ENCODE measurements around the gene MDM4. TPM values are rescaled to one million over a fixed set of nuclear protein-coding genes. Genes with fewer than 3 reads are reported as not detected.

The MDM4 gene
- total RNA-seq, 1 donor from 2014 or later, result 33.0 TPM

GRCh38 chr1:204581759-204582158, 65.6 kb downstream of the MDM4 start:
- ATAC-seq, result no peak

- ATAC-seq, result no peak
Observed at GRCh38 chr1:204583909-204584632, 67.9 kb downstream of the MDM4 start.

DNA sequence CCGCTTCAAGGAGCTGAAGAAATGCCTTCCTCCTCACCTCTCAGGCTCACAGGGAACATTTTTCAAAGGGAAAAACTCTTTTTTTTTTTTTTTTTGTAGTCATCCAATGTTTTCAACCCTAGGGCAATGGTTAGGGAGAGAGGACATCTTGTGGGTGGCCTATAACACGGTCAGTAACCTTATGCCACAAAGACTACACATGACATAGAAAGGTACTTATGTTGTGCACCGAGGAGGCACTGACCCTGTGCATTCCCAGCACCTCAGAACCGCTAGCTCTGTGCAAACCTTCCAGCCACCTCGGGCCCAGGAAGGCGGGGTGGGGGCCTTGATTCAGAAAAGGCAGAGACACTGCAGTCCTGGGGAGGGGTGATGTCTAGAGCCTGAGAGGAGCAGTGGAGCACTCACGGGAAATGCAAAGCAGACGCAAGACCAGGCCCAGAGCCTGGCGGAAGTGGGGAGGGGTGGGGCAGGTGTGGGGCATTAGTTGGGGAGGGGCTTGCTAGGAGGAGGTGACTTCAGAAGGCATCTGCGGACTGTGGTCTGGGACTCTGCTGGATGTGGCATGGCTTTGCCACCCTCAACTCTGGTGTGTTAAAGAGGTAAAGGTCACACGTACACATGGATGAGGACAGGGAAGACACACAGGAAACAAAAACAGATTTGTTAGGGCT, 68.6 kb downstream of the MDM4 start:
- ATAC-seq, result peak; percentile 49

DNA sequence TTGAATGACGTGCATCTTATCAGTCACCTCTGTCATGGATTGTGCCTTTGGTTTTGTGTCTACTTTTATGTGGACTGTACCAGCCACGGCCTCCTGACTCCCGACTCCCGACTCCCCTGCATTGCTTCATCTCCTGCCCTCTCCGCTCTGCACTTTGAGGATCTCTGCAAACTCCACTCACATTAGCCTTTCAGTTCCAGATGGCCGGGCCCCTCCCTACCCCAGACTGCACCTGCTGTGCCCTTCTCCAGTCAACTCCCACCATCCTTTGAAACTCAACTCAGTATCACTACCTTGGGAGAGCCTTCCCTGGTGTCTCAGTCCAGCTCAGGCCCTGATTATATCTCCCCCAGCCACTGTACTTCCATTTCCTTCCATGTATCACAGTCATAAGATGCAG, 71.4 kb downstream of the MDM4 start:
- no peak for ATAC-seq

DNA sequence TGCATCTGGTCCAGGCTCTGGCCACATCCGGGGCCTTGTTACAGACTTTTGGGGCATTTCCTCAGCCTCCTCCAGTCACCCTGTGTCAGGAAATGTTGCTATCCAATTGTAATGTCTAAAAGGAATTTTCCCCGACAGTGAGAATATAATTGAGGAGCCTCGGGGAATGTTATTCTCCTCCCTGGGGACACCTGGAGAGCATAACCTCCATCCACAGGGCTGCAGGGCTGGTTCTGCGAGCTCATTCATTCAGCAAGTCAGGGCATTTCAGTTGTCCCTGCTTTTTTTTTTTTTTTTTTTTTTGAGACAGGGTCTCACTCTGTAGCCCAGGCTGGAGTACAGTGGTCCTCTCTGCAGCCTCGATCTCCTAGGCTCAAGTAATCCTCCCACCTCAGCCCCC, 72.6 kb downstream of the MDM4 start:
- no peak for ATAC-seq

DNA sequence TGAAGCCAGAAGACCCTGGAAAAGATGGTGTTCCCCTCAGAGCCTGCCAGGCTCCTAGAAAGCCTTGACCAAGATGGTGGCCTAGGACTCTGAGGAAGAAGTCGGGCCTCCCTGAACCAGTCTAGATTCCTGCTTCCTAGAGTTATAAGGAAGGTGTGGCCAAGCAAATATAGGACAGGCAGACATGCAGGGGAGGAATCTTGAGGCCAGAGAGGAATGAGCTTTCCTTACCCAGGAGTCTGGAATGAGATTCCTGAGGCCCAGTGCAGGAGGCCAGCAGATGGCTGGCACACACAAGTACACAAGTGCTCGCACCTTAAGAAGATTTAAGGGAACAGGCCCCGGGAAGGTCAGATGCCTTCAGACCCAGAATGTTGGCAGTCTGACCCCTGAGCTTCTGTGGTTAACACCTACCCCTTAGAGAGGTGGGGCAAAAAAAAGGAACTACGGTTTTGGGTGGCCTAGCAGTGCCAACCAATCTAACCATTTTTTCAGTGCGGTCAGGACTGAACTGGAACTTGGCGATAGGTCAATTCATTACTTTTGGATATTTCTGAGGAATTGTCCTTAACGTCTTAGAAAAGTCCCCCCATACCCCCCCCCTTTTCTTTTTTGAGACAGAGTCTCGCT, 73.3 kb downstream of the MDM4 start:
- ATAC-seq, result no peak

GRCh38 chr1:204591473-204592090, 75.4 kb downstream of the MDM4 start:
- ATAC-seq, result peak; percentile 79

DNA sequence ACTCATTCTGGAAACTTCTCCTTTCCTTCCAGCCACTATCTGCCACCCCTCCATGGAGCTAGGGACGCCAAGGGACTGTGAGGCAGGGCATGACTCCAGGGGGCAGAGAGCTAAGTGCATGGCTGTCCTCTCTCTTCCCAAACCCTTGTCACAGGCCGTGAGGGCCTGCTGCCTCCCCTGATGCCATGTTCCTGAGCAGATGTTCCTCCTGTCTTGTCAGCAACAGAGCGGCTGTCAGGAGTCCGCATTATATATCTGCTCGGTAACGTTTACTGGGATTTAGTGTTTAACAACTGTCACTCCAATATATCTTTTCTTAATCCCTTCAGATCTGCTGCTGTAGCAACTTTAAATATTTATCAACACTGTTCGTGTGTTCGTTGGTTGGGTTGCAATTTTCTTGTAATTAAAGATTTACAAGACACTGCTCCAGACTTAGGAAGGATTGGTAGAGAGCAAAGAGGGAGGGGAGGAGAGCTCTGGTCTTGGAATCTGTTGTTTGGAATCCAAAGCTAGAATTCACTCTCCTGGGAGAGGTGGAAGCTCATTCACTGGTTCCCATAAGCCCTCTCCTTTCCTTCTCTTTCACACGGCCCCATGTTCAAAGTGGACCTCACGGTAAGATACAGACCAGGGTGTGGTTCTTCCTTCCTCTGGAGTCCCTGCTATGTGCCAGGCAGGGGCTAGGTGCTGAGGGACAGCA, 76.2 kb downstream of the MDM4 start:
- ATAC-seq, result no peak

DNA sequence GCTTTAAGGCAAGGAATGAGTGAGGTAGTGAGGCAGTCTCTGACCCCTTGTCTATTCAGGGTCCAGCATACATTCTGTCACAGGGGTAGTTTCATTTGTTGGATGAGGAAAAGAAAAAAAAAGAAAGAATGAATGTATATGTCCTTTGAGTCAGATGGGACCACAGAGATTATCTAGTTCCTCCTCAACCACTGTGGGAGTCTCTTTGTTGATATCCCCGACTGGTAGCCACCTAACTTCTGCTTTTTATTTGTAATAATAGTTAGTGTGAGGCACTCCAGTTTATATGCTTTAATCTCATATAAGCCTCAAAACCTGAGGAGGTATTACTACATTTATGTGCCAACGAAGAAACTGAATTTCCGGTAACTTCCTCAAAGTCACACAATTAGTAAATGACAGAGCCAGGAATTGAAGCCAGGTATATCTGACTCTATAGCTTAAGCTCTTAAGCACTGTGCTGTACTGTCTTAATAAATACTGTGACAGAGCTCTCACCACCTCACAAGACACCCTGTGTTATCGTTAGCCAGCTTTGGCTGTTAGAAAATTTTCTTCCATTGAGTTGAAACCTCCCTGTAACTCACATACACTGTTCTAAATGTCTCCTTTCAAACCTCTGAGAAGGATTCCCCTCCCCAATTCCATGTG, 82.2 kb downstream of the MDM4 start:
- peak; percentile 73 for ATAC-seq

DNA sequence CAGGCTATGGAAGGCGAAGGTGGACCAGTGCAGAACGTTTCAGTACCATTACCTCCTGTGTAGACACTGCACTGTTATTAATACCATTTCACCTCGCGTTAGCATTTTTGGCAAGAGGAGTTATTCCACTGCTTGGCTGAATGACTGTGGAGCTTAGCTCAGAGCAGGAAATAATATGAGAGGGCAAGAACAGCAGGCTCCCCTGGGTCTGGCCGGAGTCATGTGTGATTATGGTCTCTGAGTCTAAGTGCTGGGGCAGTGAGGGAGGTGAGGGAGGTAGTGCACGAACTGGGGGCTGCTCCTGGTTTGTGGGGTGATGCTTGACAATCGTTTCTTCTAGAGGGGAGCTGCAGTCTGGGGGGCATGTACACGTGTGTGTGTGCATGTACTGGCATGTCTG, 82.9 kb downstream of the MDM4 start:
- ATAC-seq, result peak; percentile 61

GRCh38 chr1:204599596-204599995, 83.4 kb downstream of the MDM4 start:
- ATAC-seq, result no peak

DNA sequence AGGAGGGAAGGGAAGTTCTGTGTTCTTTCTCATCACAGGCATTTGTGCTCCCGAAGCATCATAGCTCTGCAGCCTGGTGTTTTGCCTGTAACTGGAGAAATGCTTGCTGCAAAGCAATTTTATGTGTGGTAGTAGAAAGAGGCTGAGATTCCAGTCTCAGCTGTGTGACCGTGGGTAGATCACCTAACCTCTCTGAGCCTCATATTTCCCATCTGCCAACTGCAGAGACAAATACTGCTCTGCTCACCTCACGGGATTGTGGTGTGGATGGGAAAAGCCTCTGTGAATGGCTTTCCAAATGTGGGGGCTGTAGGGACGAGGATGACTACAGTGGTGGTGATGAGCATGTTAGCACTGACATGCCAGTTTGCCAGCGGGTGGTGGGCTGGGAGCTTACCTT, 84.0 kb downstream of the MDM4 start:
- ATAC-seq, result no peak

- no peak for ATAC-seq
Observed at GRCh38 chr1:204600968-204601367, 84.8 kb downstream of the MDM4 start.

GRCh38 chr1:204602111-204602579, 85.9 kb downstream of the MDM4 start:
- ATAC-seq, result no peak

- no peak for ATAC-seq
Observed at GRCh38 chr1:204602871-204603542, 86.8 kb downstream of the MDM4 start.

- no peak for ATAC-seq
Observed at GRCh38 chr1:204605791-204606190, 89.6 kb downstream of the MDM4 start.

Other genes starting within 250 kb of the MDM4 start
- 11.1 TPM for gene PLEKHA6, start 156.5 kb upstream of the MDM4 start, total RNA-seq
- 27.5 TPM for gene PPP1R15B, start 104.6 kb upstream of the MDM4 start, total RNA-seq
- gene PIK3C2B, start 21.6 kb upstream of the MDM4 start, total RNA-seq, result 23.7 TPM
- 0.72 TPM for gene LRRN2, start 169.3 kb downstream of the MDM4 start, total RNA-seq